NCI-H69 (cell line): ENCODE data around the gene MTMR6.

ENCODE experiments used
- DNase-seq: peaks from one replicate; lab custom pipeline; 2025; lab: John Stamatoyannopoulos, UW

Gene MTMR6

DNA sequence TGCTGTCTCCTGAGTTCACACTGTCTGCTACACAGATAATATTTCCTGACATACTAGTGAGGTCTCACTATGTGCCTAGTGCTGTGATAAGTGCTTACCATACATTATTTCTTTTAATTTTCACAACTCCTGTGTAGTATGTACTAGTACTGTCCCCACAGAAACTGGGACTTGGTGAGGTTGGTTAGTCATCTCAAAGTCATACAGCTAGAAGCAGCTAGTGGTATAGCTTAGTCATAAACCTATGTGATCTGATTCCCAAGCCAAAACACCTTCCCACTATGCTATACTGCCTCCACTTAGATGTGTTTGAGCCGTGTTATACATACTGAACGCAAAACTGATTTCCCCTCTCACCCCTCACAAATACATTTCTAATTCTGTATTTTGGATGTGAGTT is 10.5 kb downstream of the MTMR6 start:
- DNase-seq: no peak

DNA sequence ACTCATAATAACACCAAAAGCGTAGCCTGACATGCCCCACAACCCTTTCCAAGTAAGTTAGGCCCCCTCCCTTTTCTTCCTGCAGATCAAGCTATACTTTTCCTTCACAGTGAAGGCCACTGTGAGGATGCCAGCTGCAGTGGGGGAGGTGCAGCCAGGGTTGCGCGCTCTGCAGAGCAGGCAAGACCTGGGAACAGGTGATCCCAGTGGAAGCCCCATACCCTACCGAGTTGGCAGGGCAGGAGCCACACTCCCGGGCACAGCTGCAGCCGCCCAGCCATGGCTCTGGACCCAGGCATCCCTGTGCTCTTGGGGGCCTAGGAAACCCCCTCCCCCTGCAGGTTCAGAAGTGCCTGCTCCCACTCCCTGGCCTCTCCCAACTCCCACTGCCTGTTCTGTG is 18.7 kb downstream of the MTMR6 start:
- no peak for DNase-seq

DNA sequence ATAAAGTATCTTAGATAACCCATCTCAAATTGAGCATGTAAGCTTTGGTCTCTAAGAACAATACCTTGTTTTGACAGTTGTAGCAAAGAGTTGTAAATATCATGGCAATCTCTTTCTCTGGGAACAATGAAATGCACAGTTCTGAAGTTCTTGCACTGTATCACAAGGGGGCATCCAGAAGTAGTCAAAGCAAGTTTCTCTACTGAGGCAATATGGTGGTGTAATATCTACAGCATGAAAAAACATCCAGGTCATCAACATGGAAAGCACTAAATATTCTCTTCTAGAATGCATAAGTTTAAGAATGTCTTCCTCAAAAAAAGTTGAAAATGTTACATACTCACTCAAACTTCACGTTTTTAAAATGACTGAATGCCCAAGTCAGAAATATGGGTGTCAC is 19.6 kb downstream of the MTMR6 start:
- no peak for DNase-seq

GRCh38 chr13:25266706-25267105 is 20.6 kb downstream of the MTMR6 start:
- DNase-seq: no peak

DNA sequence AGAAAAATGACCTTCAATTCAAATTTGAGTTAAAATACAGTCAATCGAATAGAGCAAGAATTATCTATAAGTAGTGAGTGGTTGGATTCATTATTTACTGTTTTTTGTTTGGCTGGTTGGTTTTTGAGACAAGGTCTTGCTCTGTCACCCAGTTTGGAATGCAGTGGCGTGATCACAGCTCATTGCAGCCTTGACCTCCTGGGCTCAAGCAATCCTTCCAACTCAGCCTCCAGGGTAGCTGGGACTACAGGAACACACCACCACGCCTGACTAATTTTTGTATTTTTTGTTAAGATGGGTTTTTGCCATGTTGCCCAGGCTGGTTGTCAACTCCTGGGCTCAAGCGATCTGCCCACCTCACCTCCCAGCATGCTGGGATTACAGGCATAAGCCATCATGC is 25.0 kb downstream of the MTMR6 start:
- no peak for DNase-seq

DNA sequence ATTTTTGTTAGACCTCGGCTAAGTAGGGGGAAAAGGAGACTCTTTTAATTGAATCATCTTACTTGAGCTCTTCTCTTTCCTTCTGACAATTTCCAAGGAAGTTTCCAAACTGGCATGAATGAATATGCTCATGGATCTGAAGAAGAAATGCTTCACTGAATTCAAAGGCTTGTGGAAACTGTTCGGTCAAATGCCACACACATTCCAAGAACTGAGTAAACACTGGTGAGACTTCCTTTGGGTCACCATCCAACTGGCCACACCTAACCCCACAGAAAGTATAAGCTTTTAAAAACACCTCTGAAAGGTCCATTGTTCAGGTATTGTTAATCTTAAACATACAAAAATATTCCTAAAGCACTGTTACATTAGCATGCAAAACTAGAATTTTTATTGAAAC is 33.6 kb downstream of the MTMR6 start:
- DNase-seq: no peak

DNA sequence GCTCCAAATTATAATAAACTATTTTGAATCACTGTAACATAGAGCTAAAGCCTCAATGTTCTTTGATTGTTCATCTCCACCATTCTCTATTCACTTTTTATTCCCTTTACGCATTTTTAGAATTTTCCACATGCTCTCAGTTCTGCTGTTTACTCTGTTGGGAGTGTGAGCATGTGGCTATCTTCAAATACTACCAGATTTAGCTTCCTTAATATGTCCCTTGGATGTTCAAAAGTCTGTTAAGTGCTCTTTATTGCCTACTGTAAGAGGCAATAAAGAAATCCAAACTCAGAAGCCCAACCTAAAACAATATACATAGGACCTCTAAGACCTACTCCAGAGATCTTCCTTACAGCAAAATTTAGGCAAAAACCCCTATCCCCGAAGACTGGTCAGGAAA is 34.5 kb downstream of the MTMR6 start:
- DNase-seq: no peak

DNA sequence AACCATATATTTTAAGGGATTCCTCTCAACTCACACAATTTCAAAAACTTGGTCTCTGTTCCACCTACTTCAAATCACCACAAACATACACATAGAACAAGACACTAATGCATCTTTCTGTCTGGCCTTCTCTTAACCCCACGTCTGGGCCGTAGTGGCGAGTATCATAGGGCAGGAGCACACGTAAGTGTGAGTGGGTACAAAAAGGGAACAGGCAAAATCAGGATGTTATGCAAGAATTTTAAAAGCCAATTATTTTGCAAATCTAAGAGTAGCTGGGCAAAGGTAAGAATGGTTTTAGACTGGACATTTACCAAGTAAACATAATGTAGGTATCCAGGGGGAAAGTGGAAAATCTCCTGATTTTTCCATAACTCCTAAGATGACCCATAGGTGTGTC is 35.1 kb downstream of the MTMR6 start:
- no peak for DNase-seq

- peak; percentile 3 for DNase-seq
These were observed 38.2 kb downstream of the MTMR6 start for GRCh38 chr13:25249001-25249543.

DNA sequence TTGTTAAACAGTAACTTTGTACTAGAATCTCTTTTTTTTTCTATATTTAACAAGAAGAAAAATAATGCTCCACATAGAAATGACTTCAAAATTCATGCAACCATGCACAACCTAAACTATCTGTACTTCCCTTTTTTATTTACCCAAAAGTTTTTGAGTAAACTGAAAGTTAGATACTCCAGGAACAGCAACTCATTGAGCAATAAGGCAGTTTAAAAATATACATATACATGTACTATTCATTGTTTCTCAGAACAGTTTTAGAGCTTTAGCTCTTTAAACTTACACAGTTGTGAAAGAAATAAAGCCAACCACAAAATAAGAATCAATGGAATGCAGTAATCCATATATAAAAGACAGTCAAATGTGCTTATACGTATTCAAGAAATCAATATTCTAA is 39.2 kb downstream of the MTMR6 start:
- no peak for DNase-seq

DNA sequence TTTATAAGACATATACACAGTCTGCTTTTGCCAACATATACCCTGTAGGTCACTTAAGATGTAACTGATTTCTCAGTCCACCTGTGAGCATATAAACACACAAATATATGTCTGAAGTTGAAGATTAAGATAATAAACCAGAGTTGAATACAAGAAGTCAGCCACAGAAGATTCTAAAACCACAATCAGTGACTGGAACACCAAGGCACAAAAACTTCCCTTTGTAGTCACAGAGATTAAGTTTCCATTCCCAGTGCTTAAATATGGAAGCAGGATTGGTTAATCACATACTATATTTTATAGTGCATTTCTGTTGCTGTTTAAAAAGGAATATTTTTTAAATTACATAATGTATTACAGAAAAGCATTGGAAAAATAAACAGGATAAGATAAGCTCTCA is 39.9 kb downstream of the MTMR6 start:
- DNase-seq: no peak

DNA sequence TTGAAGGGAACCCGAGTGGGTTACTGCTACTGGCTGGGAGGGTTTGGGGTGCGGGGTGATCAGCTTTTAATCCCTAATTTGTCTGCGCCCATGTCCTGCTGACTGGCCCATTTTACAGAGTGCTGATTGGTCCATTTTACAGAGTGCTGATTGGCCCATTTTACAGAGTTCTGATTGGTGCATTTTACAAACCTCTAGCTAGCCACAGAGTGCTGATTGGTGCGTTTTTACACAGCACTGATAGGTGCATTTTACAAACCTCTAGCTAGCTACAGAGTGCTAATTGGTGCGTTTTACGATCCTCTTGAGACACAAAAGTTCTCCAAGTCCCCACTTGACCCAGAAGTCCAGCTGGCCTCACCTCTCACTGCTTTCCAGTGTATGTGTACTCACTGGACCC is 43.2 kb downstream of the MTMR6 start:
- no peak for DNase-seq

- DNase-seq: no peak
These were observed 44.3 kb downstream of the MTMR6 start for GRCh38 chr13:25242956-25243355.

DNA sequence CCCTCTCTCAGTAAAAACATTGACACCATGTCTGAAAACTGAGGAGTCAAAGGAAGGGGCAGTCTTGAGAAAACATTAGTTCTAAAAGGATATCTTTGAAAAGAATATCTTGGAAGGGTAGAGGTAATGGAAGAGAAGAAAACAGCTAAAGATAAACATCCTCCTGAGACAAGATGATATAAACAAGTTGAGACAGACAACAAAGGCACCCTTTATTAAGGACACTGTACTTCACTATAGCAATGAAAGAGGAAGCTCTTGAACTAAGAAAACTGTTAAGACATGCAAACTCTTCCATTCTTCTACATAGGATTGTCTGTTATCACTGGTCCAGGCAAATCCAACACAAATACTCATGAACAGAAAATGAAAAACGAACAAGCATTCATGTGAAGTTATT is 46.3 kb downstream of the MTMR6 start:
- no peak for DNase-seq

DNA sequence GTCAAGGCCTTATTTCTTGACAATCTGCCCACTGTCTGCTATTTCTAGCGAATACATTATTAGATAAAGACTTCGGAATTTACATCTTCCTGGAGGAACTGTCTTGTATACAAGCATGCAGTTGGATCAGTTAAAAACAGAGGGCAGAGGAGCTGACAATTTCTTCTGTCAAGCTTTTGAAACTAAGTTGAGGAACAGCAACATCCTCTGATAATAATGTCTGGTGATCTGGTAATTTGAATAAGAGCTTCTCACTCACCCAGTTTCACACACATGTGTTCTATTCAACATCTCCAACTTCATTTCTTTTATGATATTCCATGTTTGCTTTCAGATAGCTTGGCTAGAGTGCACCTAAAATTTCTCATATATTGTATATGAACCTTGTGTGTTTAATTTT is 50.2 kb downstream of the MTMR6 start:
- no peak for DNase-seq

- DNase-seq: no peak
These were observed 53.4 kb downstream of the MTMR6 start for GRCh38 chr13:25233861-25234260.

DNA sequence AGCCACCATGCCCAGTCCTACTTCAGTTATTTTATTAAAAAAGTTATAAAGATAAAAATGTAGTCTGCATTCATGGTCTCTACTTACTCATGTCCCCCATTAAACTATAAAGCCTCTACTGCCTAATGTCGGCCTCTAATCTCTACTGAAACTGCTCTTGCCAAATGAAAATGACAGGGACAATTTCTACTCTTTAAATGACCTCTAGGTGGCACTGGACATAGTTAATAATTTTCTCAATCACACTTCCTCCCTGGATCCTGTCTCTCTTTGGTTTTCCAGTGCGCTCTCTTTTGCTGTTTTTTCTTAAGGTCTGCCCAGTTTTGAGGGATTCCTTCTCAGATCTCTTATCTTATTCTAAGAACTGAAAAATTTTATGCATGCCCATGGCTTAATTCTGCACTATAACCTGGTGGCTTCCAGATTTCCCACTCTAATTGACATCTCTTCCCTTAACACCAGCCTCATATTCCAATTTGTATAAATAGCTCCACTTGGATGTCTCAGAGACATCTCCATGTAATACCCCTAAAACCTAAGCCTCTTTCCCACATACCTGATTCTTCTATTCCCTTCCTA is 54.3 kb downstream of the MTMR6 start:
- DNase-seq: peak; percentile 27

GRCh38 chr13:25231517-25231916 is 55.8 kb downstream of the MTMR6 start:
- DNase-seq: no peak

DNA sequence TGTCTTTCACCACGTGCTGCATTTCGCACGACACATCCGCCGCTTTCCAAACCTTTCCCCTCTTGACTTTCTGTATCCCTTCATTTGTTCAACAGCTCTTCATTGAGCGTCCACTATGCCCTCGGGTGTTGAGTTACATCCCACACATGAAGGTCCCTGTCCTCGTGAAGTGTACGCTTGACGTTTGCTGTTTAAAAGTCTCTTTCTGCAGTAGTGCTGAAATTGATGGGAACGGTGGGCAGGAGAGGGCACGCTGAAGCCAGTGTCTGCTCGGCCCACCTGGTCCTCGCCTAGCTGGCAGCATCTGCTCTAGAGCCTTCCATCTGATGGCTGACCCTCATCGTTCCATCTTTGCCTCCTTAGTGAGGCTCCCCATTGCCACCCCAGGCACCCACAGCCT is 59.6 kb downstream of the MTMR6 start:
- DNase-seq: no peak

- DNase-seq: no peak
These were observed 61.3 kb downstream of the MTMR6 start for GRCh38 chr13:25225970-25226369.

- no peak for DNase-seq
These were observed 63.1 kb downstream of the MTMR6 start for GRCh38 chr13:25224151-25224550.

DNA sequence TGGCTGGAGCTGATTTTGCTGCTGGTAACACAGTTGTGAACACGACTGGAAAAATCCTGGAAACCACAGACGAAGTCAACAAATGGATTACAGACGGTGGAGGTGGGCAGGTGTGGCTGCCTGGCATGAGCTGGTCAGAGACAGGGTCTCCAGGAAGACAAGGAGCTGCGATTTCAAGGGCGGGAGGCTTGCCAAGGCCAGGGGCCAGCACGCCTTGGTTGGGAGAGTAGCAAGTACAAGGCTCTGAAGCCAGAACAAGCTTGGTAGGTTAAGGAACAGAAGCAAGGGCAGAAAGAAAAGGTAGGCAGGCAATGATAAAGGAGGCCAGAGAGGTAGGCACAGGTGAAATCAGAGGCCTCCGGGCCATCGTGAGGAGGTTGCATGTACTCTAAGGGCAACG is 64.5 kb downstream of the MTMR6 start:
- DNase-seq: no peak

- no peak for DNase-seq
These were observed 69.3 kb downstream of the MTMR6 start for GRCh38 chr13:25218019-25218418.

- DNase-seq: no peak
These were observed 70.0 kb downstream of the MTMR6 start for GRCh38 chr13:25217023-25217885.
